RWPE2 (cell line): Measurements from ENCODE around the gene ERICH6B.
A peak's percentile ranks its signal among the peaks of the same experiment; 100 is the strongest.

Experiments used
- ATAC-seq: fragments of 200-7000 bp; cut with Tn5 transposase; 3 replicates; pipeline ENCODE4 v1.9.1; 2021; ENCODE audit warnings: low read depth
- DNase-seq: peaks from one replicate; pipeline ENCODE4 v3.0.0-alpha.2; 2020; ENCODE audit warnings: low spot score
- H3K27ac ChIP-seq: fragments of 450-650 bp; 2 replicates; pipeline ENCODE4 v1.5.1; 2017; ENCODE audit warnings: mild to moderate bottlenecking; ENCODE audit not compliant: poor library complexity, severe bottlenecking
- H3K27me3 ChIP-seq: fragments of 250-450 bp; sonication (Bioruptor Pico); 2 replicates; pipeline ENCODE4 v1.5.1; 2021; ENCODE audit warnings: mild to moderate bottlenecking, moderate library complexity; ENCODE audit not compliant: insufficient read depth, poor library complexity, severe bottlenecking
- H3K36me3 ChIP-seq: fragments of 250-450 bp; sonication (Bioruptor Pico); 2 replicates; pipeline ENCODE4 v1.5.1; 2020; ENCODE audit warnings: low read depth, mild to moderate bottlenecking, moderate library complexity
- H3K4me1 ChIP-seq: fragments of 250-450 bp; sonication (Bioruptor Pico); 2 replicates; pipeline ENCODE4 v1.5.1; 2021; ENCODE audit warnings: mild to moderate bottlenecking, moderate library complexity; ENCODE audit not compliant: insufficient read depth, poor library complexity, severe bottlenecking
- H3K4me3 ChIP-seq: fragments of 250-450 bp; sonication (Bioruptor Pico); 2 replicates; pipeline ENCODE4 v1.5.1; 2021; ENCODE audit warnings: mild to moderate bottlenecking, moderate library complexity; ENCODE audit not compliant: severe bottlenecking
- H3K9me3 ChIP-seq: fragments of 250-450 bp; sonication (Bioruptor Pico); 2 replicates; pipeline ENCODE4 v1.5.1; 2021; ENCODE audit warnings: mild to moderate bottlenecking, moderate library complexity; ENCODE audit not compliant: severe bottlenecking
- TF ChIP-seq, protein P1 (sequence below): fragments of 450-650 bp; IDR thresholded peaks from one replicate; pipeline ENCODE4 v1.5.1; 2017; ENCODE audit warnings: mild to moderate bottlenecking, moderate library complexity; ENCODE audit not compliant: poor library complexity, severe bottlenecking

ERICH6B gene

DNA sequence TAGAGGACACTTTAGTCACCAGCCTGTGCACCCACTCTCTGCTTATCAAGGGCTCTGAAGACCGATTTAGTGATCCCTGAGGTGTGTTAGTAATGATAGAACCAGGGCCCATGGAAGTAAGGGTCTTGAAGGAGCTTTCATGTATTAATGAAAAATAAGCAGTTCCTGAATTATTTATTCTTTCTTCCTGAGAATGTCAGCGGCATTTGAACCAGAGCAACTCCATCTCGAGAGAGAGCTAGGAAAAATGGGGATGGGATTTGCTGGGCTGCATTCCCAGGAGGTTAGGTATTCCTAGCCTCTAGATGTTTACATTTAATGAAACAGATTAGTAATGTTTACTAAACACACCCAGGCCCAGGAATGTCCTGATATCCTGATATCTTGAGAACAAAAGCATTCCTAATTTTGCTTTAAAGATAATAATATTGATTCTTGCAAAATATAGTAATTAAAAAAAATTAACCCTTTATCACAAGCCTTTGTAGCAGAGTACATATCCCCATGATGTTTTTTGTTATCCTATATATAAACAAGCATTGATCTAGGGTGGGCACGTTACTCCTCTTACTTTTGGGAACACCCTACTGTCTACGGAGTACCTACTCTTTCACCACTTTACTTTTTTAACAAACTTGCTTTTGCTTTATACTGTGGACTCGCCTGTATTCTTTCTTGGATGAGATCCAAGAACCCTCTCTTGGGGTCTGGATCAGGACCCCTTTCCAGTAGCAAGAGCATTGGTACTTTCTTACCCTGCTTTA is 87.7 kb downstream of the ERICH6B start:
- H3K4me3 ChIP-seq: no peak overlapping the region
- H3K27ac ChIP-seq: peak overlapping the region; percentile 35
- no peaks in the 10 kb centered on the region for H3K9me3 ChIP-seq
- H3K27me3 ChIP-seq: no peaks in the 10 kb centered on the region
- H3K36me3 ChIP-seq: peaks cover 79% of the 10 kb centered on the region
- DNase-seq (no peak), ATAC-seq (peak; percentile 87; the same call in 2 of the 3 replicates)
- peaks cover 28% of the 10 kb centered on the region for H3K4me1 ChIP-seq
- TF ChIP-seq, protein P1, sequence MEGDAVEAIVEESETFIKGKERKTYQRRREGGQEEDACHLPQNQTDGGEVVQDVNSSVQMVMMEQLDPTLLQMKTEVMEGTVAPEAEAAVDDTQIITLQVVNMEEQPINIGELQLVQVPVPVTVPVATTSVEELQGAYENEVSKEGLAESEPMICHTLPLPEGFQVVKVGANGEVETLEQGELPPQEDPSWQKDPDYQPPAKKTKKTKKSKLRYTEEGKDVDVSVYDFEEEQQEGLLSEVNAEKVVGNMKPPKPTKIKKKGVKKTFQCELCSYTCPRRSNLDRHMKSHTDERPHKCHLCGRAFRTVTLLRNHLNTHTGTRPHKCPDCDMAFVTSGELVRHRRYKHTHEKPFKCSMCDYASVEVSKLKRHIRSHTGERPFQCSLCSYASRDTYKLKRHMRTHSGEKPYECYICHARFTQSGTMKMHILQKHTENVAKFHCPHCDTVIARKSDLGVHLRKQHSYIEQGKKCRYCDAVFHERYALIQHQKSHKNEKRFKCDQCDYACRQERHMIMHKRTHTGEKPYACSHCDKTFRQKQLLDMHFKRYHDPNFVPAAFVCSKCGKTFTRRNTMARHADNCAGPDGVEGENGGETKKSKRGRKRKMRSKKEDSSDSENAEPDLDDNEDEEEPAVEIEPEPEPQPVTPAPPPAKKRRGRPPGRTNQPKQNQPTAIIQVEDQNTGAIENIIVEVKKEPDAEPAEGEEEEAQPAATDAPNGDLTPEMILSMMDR: no peak

DNA sequence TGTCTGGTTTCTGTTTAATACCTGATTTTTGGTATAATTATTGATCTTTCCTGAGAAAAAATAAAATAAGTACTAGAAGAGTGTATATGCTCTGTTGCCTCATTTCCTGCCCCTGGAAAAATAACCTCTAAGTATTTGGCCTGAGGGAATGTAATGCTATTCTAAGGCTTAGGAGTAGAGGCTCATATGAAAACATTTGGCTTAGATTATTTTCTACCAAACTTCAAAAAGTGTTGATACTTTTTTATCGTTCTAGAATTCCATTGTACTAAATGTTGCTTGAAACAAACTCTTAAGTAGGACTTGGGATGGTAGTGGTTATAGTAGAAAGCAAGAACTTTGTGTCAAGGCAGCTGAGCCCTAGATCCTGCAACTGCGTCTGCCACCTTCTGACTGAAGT is 93.0 kb downstream of the ERICH6B start:
- Histone ChIP-seq H3K4me3 (no peak overlapping the region), H3K27ac (peak overlapping the region; percentile 31), H3K36me3 (peaks cover 83% of the 10 kb centered on the region), H3K4me1 (peaks cover 37% of the 10 kb centered on the region), H3K9me3 (no peaks in the 10 kb centered on the region), H3K27me3 (no peaks in the 10 kb centered on the region)
- TF ChIP-seq, protein P1: no peak
- no peak for ATAC-seq
- no peak for DNase-seq

DNA sequence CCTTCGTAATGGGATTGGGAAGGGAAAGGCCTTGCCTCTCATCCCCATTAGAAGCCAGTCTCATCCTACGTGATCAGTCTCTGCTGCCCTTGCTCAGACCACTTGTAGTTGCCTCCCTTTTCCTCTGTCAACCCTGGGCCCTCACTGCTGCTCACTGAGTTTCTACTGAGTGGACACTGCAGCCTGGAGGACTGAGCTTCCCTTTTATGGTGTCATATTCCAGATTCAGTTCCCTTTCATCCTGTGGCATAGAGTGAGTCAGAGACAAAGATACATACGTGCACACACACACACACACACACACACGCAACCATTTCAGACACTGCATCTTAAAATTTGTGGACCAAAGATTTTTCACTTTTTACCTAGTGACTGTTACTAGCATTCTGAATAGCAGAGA is 94.2 kb downstream of the ERICH6B start:
- Histone ChIP-seq H3K27me3 (no peaks in the 10 kb centered on the region), H3K9me3 (no peaks in the 10 kb centered on the region), H3K4me3 (no peak overlapping the region), H3K36me3 (peaks cover 84% of the 10 kb centered on the region), H3K4me1 (peaks cover 27% of the 10 kb centered on the region), H3K27ac (peak overlapping the region; percentile 31)
- DNase-seq (no peak), ATAC-seq (peak; percentile 87)
- TF ChIP-seq, protein P1: no peak

DNA sequence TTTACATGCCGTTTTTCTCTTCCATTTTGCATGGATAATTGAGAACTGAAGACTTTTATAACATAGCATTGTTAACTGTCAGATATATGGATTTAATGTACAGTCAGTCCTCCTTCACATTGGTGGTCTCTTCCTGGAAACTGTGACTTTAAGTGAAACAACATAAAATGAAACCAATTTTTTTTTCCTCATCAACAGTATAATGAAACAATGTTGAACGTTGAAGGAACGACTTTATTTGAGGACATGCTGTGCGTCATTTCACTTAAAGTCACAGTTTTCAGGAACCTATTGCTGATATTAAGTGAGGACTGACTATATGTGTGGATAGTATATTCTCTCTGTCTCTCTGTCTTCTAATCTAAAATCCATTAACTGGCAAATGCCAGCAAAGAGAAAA is 96.0 kb downstream of the ERICH6B start:
- ATAC-seq: no peak
- no peak overlapping the region for H3K27ac ChIP-seq
- no peaks in the 10 kb centered on the region for H3K9me3 ChIP-seq
- peaks cover 90% of the 10 kb centered on the region for H3K36me3 ChIP-seq
- H3K4me1 ChIP-seq: peaks cover 27% of the 10 kb centered on the region
- DNase-seq: no peak
- H3K4me3 ChIP-seq: no peak overlapping the region
- TF ChIP-seq, protein P1: no peak
- H3K27me3 ChIP-seq: no peaks in the 10 kb centered on the region
